ENCODE results near the gene FOXL2. TPM values are rescaled to one million over a fixed set of nuclear protein-coding genes. Genes with fewer than 3 reads are reported as not detected.

FOXL2 gene
- polyA plus RNA-seq, 1 of the 3 experiments (the other 2 are of a cell fraction), result not detected

GRCh38 chr3:138950701-138951100, 3.8 kb upstream of the FOXL2 start:
- H3K9me3 ChIP-seq, result no peaks in the 10 kb centered on the region
- H3K9me2 ChIP-seq, result no peaks in the 10 kb centered on the region
- H3K9ac ChIP-seq, result no peak overlapping the region
- no peak overlapping the region for H3K27ac ChIP-seq (ENCODE audit: low read depth in 2 of 2, low read length in 1 of 2)
- POLR2A ChIA-PET, result no interaction called here
- peaks cover 5% of the 10 kb centered on the region for H3F3A ChIP-seq (replicated peaks; ENCODE audit: insufficient read depth)
- TF ChIP-seq POLR2AphosphoS5 (IDR thresholded peaks at IDR 0.05; ENCODE audit: low read depth, low read length) (no peak), YY1 (IDR thresholded peaks at IDR 0.05; ENCODE audit: low read depth) (no peak), NRF1 (IDR thresholded peaks at IDR 0.05; ENCODE audit: low read depth, low read length) (no peak), GABPA (IDR thresholded peaks at IDR 0.05; ENCODE audit: low read depth) (no peak), EZH2phosphoT487 (IDR thresholded peaks at IDR 0.05; ENCODE audit: borderline replicate concordance, low read depth) (no peak), FOSL2 (IDR thresholded peaks at IDR 0.05; ENCODE audit: borderline replicate concordance, low read depth) (no peak), MXI1 (IDR thresholded peaks at IDR 0.05; ENCODE audit: low read depth, low read length) (no peak), FOXJ3 (CRISPR knock-in tag; IDR thresholded peaks at IDR 0.05) (no peak), PBX3 (IDR thresholded peaks at IDR 0.05) (no peak), RFX5 (IDR thresholded peaks at IDR 0.05; ENCODE audit: low read length) (no peak), RAD21 (IDR thresholded peaks at IDR 0.05; ENCODE audit: low read length) (no peak), RCOR1 (IDR thresholded peaks at IDR 0.05; ENCODE audit: low read length) (no peak), TCF12 (IDR thresholded peaks at IDR 0.05) (no peak), FOXM1 (IDR thresholded peaks at IDR 0.05; ENCODE audit: low read depth) (no peak), SMC3 (IDR thresholded peaks at IDR 0.05; ENCODE audit: low read depth, low read length) (no peak), GATA2 (CRISPR knock-in tag; IDR thresholded peaks at IDR 0.05) (no peak), IRF3 (IDR thresholded peaks at IDR 0.05; ENCODE audit: low read depth, low read length) (no peak)
- H2AFZ ChIP-seq (ENCODE audit: low read depth), result no peak overlapping the region
- DNase-seq, result no peak
- no peaks in the 10 kb centered on the region for H3K36me3 ChIP-seq (replicated peaks in 1 of 2; ENCODE audit: control insufficient read depth in 1 of 2, insufficient read depth in 2 of 2, low read length in 1 of 2)
- peaks cover 0 to 2% of the 10 kb centered on the region in 2 experiments; a peak in 2 of 4 replicates for H3K4me1 ChIP-seq (ENCODE audit: control insufficient read depth in 1 of 2, insufficient read depth in 2 of 2, low read depth in 1 of 2, low read length in 1 of 2)
- CTCF ChIA-PET, result interaction anchor here (1.0 to 11.9 kb wide), 4 partner anchors 9 to 35 kb away, joined by 3 to 100 read pairs (median 5); no protein-coding TSS in a partner anchor
- H3K79me2 ChIP-seq (ENCODE audit: insufficient read depth), result no peaks in the 10 kb centered on the region
- peaks cover 80% of the 10 kb centered on the region for H3K27me3 ChIP-seq (ENCODE audit: insufficient read depth)
- no peaks in the 10 kb centered on the region for H4K20me1 ChIP-seq (ENCODE audit: insufficient read depth)
- no peak overlapping the region for H3K4me2 ChIP-seq
- no peak overlapping the region for H3K4me3 ChIP-seq (ENCODE audit: low read depth in 2 of 2, low read length in 1 of 2)
- 79% methylated on average over 6 of the region's 8 CpGs for WGBS (ENCODE audit: low lambda C conversion rate)

GRCh38 chr3:138950006-138950644, 3.2 kb upstream of the FOXL2 start:
- H3K9ac ChIP-seq, result no peak overlapping the region
- 6% methylated on average over 13 of the region's 53 CpGs for WGBS (ENCODE audit: low lambda C conversion rate)
- CTCF ChIA-PET, result interaction anchor here (1.0 to 11.9 kb wide), 4 partner anchors 8 to 34 kb away, joined by 3 to 100 read pairs (median 5); no protein-coding TSS in a partner anchor
- no peaks in the 10 kb centered on the region for H3K79me2 ChIP-seq (ENCODE audit: insufficient read depth)
- H2AFZ ChIP-seq (ENCODE audit: low read depth), result peak overlapping the region; percentile 63; the same call in 1 of the 2 replicates
- TF ChIP-seq EZH2phosphoT487 (IDR thresholded peaks at IDR 0.05; ENCODE audit: borderline replicate concordance, low read depth) (peak; percentile 92; the same call in 1 of the 2 replicates), MXI1 (IDR thresholded peaks at IDR 0.05; ENCODE audit: low read depth, low read length) (no peak)
- H4K20me1 ChIP-seq (ENCODE audit: insufficient read depth), result no peaks in the 10 kb centered on the region
- peaks cover 5% of the 10 kb centered on the region for H3F3A ChIP-seq (replicated peaks; ENCODE audit: insufficient read depth)
- H3K4me2 ChIP-seq, result peak overlapping the region; percentile 89
- no peaks in the 10 kb centered on the region for H3K36me3 ChIP-seq (replicated peaks in 1 of 2; ENCODE audit: control insufficient read depth in 1 of 2, insufficient read depth in 2 of 2, low read length in 1 of 2)
- H3K27ac ChIP-seq (ENCODE audit: low read depth in 2 of 2, low read length in 1 of 2), result no peak overlapping the region
- POLR2A ChIA-PET, result no interaction called here
- peak overlapping the region; percentile 34 to 53 for H3K4me3 ChIP-seq (ENCODE audit: low read depth in 2 of 2, low read length in 1 of 2)
- H3K27me3 ChIP-seq (ENCODE audit: insufficient read depth), result peaks cover 78% of the 10 kb centered on the region
- peaks cover 0 to 4% of the 10 kb centered on the region in 2 experiments; a peak in 2 of 4 replicates for H3K4me1 ChIP-seq (ENCODE audit: control insufficient read depth in 1 of 2, insufficient read depth in 2 of 2, low read depth in 1 of 2, low read length in 1 of 2)
- peak; percentile 73 for DNase-seq
- no peaks in the 10 kb centered on the region for H3K9me2 ChIP-seq
- no peaks in the 10 kb centered on the region for H3K9me3 ChIP-seq
